ENCODE results near the gene CUL1.

- TF ChIP-seq POLR2AphosphoS5 (IDR thresholded peaks at IDR 0.05; ENCODE audit: insufficient read depth in 1 of 2, low read depth in 1 of 2) (no peak), POLR2A (IDR thresholded peaks at IDR 0.05) (no peak)
These were observed 102.0 kb downstream of the CUL1 start for GRCh38 chr7:148800677-148801076.
